ENCODE results near the gene ZSWIM2. TPM values are rescaled to one million over a fixed set of nuclear protein-coding genes. Genes with fewer than 3 reads are reported as not detected.

ZSWIM2 gene
- total RNA-seq, 2 experiments from 2014 or later = not detected

- TF ChIP-seq CTCF (IDR thresholded peaks at IDR 0.05) = no peak
- Mint-ChIP-seq H3K9me3 (peaks cover 13% of the 10 kb centered on the region), H3K27me3 (no peaks in the 10 kb centered on the region), H3K4me1 (ENCODE audit: low read depth) (no peaks in the 10 kb centered on the region), H3K4me3 (no peak overlapping the region), H3K36me3 (ENCODE audit: low read depth) (no peaks in the 10 kb centered on the region), H3K27ac (no peak overlapping the region)
- DNase-seq = no peak
- ATAC-seq = no peak
- intact Hi-C loops (cut with micrococcal nuclease) = no loop called here
- ChIA-PET POLR2A (no interaction called here), CTCF (interaction anchor here (0.6 kb wide), 1 partner anchor 119 kb away, joined by 3 read pairs; no protein-coding TSS in a partner anchor)
These were observed 64.0 kb downstream of the ZSWIM2 start for GRCh38 chr2:186784930-186785329.

GRCh38 chr2:186783254-186783653 is 65.7 kb downstream of the ZSWIM2 start:
- no peaks in the 10 kb centered on the region for H3K4me1 Mint-ChIP-seq (ENCODE audit: low read depth)
- H3K4me3 Mint-ChIP-seq = no peak overlapping the region
- ChIA-PET CTCF (no interaction called here), POLR2A (no interaction called here)
- TF ChIP-seq CTCF (IDR thresholded peaks at IDR 0.05) = no peak
- ATAC-seq = no peak
- no peak for DNase-seq
- no peaks in the 10 kb centered on the region for H3K36me3 Mint-ChIP-seq (ENCODE audit: low read depth)
- peaks cover 13% of the 10 kb centered on the region for H3K9me3 Mint-ChIP-seq
- intact Hi-C loops (cut with micrococcal nuclease) = no loop called here
- H3K27ac Mint-ChIP-seq = no peak overlapping the region
- H3K27me3 Mint-ChIP-seq = no peaks in the 10 kb centered on the region

- ChIA-PET POLR2A (interaction anchor here (0.6 kb wide), 1 partner anchor 128 kb away, joined by 3 read pairs; no protein-coding TSS in a partner anchor), CTCF (interaction anchor here (0.8 kb wide), 1 partner anchor 12 kb away, joined by 3 read pairs; no protein-coding TSS in a partner anchor)
- Mint-ChIP-seq H3K36me3 (ENCODE audit: low read depth) (no peaks in the 10 kb centered on the region), H3K27me3 (peaks cover 2% of the 10 kb centered on the region), H3K4me3 (no peak overlapping the region), H3K9me3 (peaks cover 11% of the 10 kb centered on the region), H3K4me1 (ENCODE audit: low read depth) (no peaks in the 10 kb centered on the region), H3K27ac (no peak overlapping the region)
- no peak for ATAC-seq
- no peak for TF ChIP-seq CTCF (IDR thresholded peaks at IDR 0.05)
- no peak for DNase-seq
- intact Hi-C loops (cut with micrococcal nuclease) = no loop called here
These were observed 68.2 kb downstream of the ZSWIM2 start for GRCh38 chr2:186780701-186781316.

Other genes starting within 250 kb of the ZSWIM2 start
- under 1 TPM; 0.31 to 0.83 TPM for gene FAM171B, start 155.1 kb downstream of the ZSWIM2 start, total RNA-seq

Measured in activated CD8-positive, alpha-beta T cell treated with anti-CD3 and anti-CD28 coated beads for 36 hours (primary cell).